ENCODE measurements around the gene LRRC66. TPM values are rescaled to one million over a fixed set of nuclear protein-coding genes. Genes with fewer than 3 reads are reported as not detected.

Gene LRRC66
- total and polyA plus RNA-seq, 9 of the 15 experiments (the other 6 are each of a cell fraction or from before 2014, with no cell fraction given) = not detected

DNA sequence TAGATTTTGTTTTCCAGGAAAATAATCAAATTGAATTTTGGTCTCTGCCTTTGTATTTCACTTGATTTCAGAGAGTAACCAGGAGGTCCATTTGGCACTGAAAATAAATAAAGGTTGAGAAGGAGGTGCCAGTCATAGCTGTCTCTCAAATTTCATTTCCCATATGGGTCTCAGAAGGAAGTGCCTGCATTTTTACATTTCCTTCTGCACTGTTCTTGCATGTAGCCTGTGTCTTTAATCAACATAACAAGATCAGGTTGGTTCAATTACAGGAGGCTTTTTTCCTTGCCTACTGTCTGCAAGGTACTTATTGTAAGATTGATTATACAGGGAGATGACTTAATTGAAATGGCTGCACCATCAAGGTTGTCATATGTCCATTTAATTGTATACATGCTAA, 15.7 kb downstream of the LRRC66 start:
- H3K27ac ChIP-seq (ENCODE audit: extremely low read depth, low read depth, low read length) = no peak overlapping the region
- no peaks in the 10 kb centered on the region for H3K9me1 ChIP-seq (ENCODE audit: control insufficient read depth, insufficient read depth, low read length)
- H3K9ac ChIP-seq (ENCODE audit: insufficient read depth in 1 of 2, low read depth in 2 of 2, low read length in 2 of 2) = no peak overlapping the region
- no peak overlapping the region for H3K4me2 ChIP-seq (ENCODE audit: insufficient read depth, low read length)
- intact Hi-C loops (cut with micrococcal nuclease) = no loop called here
- CTCF ChIA-PET (ENCODE audit: low intra/inter-chr PET ratio) = no interaction called here
- no TSS peak for BruUV-seq (replicated peaks)
- no peak for ATAC-seq
- POLR2A ChIA-PET = no interaction called here
- no peaks in the 10 kb centered on the region; a peak in 1 of 5 replicates for H3K4me1 ChIP-seq (replicated peaks in 1 of 2; ENCODE audit: control insufficient read depth in 2 of 2, insufficient read depth in 2 of 2, low read length in 2 of 2)
- no peaks in the 10 kb centered on the region for H3K9me3 ChIP-seq (replicated peaks; ENCODE audit: control insufficient read depth, insufficient read depth, low read depth, low read length)
- in situ Hi-C loops (cut with MboI) = no loop called here
- no peaks in the 10 kb centered on the region for H4K20me1 ChIP-seq (replicated peaks; ENCODE audit: control insufficient read depth, insufficient read depth, low read length)
- FAIRE-seq = no peak
- H3K4me3 ChIP-seq = no peak overlapping the region
- H3K36me3 ChIP-seq (ENCODE audit: control insufficient read depth, insufficient read depth, low read length) = no peaks in the 10 kb centered on the region
- no peak overlapping the region for H2AFZ ChIP-seq (ENCODE audit: low read depth, low read length)
- peaks cover 0 to 2% of the 10 kb centered on the region in 2 experiments; a peak in 1 of 5 replicates for H3K27me3 ChIP-seq (ENCODE audit: control insufficient read depth in 2 of 2, insufficient read depth in 2 of 2, low read length in 2 of 2)
- DNase-seq (ENCODE audit: extremely low read depth in 1 of 4, low spot score in 3 of 4) = no peak
- no peaks in the 10 kb centered on the region for H3K79me2 ChIP-seq (ENCODE audit: control insufficient read depth, insufficient read depth, low read length)
- TF ChIP-seq SREBF1 (IDR thresholded peaks at IDR 0.05; ENCODE audit: borderline replicate concordance, low read depth, low read length) = no peak
- no peak for TF ChIP-seq HSF4 (CRISPR knock-in tag; IDR thresholded peaks at IDR 0.05; ENCODE audit: borderline replicate concordance)
- TF ChIP-seq MEF2D (tag; conservative IDR thresholded peaks at IDR 0.05; ENCODE audit: low read depth) = no peak
- TF ChIP-seq, protein P1, sequence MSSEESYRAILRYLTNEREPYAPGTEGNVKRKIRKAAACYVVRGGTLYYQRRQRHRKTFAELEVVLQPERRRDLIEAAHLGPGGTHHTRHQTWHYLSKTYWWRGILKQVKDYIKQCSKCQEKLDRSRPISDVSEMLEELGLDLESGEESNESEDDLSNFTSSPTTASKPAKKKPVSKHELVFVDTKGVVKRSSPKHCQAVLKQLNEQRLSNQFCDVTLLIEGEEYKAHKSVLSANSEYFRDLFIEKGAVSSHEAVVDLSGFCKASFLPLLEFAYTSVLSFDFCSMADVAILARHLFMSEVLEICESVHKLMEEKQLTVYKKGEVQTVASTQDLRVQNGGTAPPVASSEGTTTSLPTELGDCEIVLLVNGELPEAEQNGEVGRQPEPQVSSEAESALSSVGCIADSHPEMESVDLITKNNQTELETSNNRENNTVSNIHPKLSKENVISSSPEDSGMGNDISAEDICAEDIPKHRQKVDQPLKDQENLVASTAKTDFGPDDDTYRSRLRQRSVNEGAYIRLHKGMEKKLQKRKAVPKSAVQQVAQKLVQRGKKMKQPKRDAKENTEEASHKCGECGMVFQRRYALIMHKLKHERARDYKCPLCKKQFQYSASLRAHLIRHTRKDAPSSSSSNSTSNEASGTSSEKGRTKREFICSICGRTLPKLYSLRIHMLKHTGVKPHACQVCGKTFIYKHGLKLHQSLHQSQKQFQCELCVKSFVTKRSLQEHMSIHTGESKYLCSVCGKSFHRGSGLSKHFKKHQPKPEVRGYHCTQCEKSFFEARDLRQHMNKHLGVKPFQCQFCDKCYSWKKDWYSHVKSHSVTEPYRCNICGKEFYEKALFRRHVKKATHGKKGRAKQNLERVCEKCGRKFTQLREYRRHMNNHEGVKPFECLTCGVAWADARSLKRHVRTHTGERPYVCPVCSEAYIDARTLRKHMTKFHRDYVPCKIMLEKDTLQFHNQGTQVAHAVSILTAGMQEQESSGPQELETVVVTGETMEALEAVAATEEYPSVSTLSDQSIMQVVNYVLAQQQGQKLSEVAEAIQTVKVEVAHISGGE (CRISPR knock-in tag; IDR thresholded peaks at IDR 0.05) = no peak
- TF ChIP-seq ZNF79 (CRISPR knock-in tag; IDR thresholded peaks at IDR 0.05; ENCODE audit: low read depth) = no peak
- TF ChIP-seq HNRNPL (IDR thresholded peaks at IDR 0.05; ENCODE audit: low read depth, low read length) = no peak
- TF ChIP-seq, protein P2, sequence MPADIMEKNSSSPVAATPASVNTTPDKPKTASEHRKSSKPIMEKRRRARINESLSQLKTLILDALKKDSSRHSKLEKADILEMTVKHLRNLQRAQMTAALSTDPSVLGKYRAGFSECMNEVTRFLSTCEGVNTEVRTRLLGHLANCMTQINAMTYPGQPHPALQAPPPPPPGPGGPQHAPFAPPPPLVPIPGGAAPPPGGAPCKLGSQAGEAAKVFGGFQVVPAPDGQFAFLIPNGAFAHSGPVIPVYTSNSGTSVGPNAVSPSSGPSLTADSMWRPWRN (IDR thresholded peaks at IDR 0.05; ENCODE audit: low read depth) = no peak
- no peak for TF ChIP-seq KHSRP (IDR thresholded peaks at IDR 0.05)
- no peak for TF ChIP-seq CHD1 (IDR thresholded peaks at IDR 0.05; ENCODE audit: low read length)
- no peak for TF ChIP-seq CREB3 (tag; conservative IDR thresholded peaks at IDR 0.05; ENCODE audit: low read depth)
